ENCODE data around the gene COQ7. TPM values are rescaled to one million over a fixed set of nuclear protein-coding genes. Genes with fewer than 3 reads are reported as not detected.

Gene COQ7
- total RNA-seq, 1 experiment from 2014 or later: 39.6 TPM

DNA sequence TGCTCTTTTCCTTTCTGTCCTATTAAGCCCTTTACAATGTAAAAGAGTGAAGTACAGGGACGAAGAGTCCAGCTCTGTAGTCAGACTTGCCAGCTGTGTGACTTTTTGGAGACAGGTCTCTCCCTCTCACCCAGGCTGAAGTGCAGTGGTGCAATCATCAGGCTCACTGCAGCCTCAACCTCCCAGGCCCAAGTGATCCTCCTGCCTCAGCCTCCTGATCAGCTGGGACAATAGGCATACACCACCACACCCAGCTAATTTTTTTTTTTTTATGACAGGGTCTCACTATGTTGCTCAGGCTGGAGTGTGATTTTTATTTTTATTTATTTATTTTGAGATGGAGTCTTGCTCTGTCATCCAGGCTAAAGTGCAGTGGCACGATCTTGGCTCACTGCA lies 39.2 kb downstream of the COQ7 start:
- H3K4me1 ChIP-seq (ENCODE audit: control insufficient read depth, insufficient read depth, low read length): peaks cover 18% of the 10 kb centered on the region; the same call in 1 of the 2 replicates
- CTCF ChIA-PET: no interaction called here
- no peaks in the 10 kb centered on the region for H3K36me3 ChIP-seq (ENCODE audit: control insufficient read depth, insufficient read depth, low read length)
- H3K27ac ChIP-seq (ENCODE audit: low read length): no peak overlapping the region
- no peaks in the 10 kb centered on the region for H3K27me3 ChIP-seq (ENCODE audit: control insufficient read depth, insufficient read depth, low read length)
- BruUV-seq (replicated peaks): no TSS peak
- TF ChIP-seq TCF7L2 (IDR thresholded peaks at IDR 0.05; ENCODE audit: low read depth, low read length) (no peak), SIN3A (IDR thresholded peaks at IDR 0.05; ENCODE audit: borderline replicate concordance, insufficient read depth, low read depth, low read length) (no peak), POLR2AphosphoS5 (IDR thresholded peaks at IDR 0.05; ENCODE audit: low read depth, low read length) (no peak)
- TF ChIP-seq, protein P1, sequence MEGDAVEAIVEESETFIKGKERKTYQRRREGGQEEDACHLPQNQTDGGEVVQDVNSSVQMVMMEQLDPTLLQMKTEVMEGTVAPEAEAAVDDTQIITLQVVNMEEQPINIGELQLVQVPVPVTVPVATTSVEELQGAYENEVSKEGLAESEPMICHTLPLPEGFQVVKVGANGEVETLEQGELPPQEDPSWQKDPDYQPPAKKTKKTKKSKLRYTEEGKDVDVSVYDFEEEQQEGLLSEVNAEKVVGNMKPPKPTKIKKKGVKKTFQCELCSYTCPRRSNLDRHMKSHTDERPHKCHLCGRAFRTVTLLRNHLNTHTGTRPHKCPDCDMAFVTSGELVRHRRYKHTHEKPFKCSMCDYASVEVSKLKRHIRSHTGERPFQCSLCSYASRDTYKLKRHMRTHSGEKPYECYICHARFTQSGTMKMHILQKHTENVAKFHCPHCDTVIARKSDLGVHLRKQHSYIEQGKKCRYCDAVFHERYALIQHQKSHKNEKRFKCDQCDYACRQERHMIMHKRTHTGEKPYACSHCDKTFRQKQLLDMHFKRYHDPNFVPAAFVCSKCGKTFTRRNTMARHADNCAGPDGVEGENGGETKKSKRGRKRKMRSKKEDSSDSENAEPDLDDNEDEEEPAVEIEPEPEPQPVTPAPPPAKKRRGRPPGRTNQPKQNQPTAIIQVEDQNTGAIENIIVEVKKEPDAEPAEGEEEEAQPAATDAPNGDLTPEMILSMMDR (IDR thresholded peaks at IDR 0.05): no peak
- TF ChIP-seq, protein P2, sequence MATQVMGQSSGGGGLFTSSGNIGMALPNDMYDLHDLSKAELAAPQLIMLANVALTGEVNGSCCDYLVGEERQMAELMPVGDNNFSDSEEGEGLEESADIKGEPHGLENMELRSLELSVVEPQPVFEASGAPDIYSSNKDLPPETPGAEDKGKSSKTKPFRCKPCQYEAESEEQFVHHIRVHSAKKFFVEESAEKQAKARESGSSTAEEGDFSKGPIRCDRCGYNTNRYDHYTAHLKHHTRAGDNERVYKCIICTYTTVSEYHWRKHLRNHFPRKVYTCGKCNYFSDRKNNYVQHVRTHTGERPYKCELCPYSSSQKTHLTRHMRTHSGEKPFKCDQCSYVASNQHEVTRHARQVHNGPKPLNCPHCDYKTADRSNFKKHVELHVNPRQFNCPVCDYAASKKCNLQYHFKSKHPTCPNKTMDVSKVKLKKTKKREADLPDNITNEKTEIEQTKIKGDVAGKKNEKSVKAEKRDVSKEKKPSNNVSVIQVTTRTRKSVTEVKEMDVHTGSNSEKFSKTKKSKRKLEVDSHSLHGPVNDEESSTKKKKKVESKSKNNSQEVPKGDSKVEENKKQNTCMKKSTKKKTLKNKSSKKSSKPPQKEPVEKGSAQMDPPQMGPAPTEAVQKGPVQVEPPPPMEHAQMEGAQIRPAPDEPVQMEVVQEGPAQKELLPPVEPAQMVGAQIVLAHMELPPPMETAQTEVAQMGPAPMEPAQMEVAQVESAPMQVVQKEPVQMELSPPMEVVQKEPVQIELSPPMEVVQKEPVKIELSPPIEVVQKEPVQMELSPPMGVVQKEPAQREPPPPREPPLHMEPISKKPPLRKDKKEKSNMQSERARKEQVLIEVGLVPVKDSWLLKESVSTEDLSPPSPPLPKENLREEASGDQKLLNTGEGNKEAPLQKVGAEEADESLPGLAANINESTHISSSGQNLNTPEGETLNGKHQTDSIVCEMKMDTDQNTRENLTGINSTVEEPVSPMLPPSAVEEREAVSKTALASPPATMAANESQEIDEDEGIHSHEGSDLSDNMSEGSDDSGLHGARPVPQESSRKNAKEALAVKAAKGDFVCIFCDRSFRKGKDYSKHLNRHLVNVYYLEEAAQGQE (IDR thresholded peaks at IDR 0.05; ENCODE audit: insufficient read depth in 1 of 2, low read depth in 2 of 2, low read length in 1 of 2): no peak
- DNase-seq (ENCODE audit: low read depth, low spot score): no peak
- POLR2A ChIA-PET: no interaction called here
- no peaks in the 10 kb centered on the region for H3K9me3 ChIP-seq (ENCODE audit: control insufficient read depth, insufficient read depth, low read depth, low read length)
- intact Hi-C loops (cut with micrococcal nuclease; ENCODE audit: unreplicated experiment) (no loop called here), in situ Hi-C loops (cut with HindIII; ENCODE audit: low pct_unique_long_range_greater_than_20kb, low sequenced_read_pairs) (no loop called here)
- no peak overlapping the region for H3K4me3 ChIP-seq (ENCODE audit: low read depth in 2 of 2, low read length in 2 of 2)
- ATAC-seq: no peak

DNA sequence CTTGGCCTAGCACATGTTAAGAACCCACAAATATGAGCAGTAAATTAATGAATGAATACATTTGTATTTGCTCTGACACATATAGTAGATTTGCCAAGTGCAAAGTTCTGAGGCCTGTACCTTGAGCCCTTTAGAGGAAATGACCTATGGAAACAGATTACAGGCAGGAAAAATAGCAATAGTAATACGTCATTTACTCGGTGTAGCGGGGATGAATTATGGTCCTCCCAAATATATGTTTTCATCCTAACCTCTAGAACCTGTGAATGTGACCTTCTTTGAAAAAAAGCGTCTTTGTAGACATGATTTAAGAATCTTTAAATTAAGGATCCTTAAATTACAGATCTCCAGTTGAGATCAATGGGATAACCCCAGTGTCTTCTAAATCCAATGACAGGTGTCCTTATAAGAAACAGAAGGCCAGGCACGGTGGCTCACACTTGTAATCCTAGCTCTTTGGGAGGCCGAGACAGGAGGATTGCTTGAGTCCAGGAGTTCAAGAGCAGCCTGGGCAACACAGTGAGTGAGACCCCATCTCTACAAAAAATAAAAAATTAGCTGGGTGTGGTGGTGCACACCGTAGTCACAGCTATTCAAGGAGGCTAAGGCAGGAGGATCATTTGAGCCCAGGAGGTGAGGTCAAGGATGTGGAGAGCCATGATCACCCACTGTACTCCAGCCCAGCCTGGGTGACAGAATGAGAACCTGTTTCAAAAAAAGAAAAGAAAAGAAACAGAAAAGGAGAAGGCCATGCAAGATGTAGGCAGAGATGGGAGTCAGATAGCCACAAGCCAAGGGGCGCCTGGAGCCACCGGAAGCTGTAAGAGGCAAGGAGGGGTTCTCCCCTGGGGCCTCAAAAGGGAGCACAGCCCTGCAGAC lies 41.2 kb downstream of the COQ7 start:
- DNase-seq (ENCODE audit: low read depth, low spot score): no peak
- POLR2A ChIA-PET: no interaction called here
- in situ Hi-C loops (cut with HindIII; ENCODE audit: low pct_unique_long_range_greater_than_20kb, low sequenced_read_pairs): no loop called here
- Histone ChIP-seq H3K27me3 (ENCODE audit: control insufficient read depth, insufficient read depth, low read length) (no peaks in the 10 kb centered on the region), H3K36me3 (ENCODE audit: control insufficient read depth, insufficient read depth, low read length) (no peaks in the 10 kb centered on the region), H3K4me3 (ENCODE audit: low read depth in 2 of 2, low read length in 2 of 2) (no peak overlapping the region), H3K4me1 (ENCODE audit: control insufficient read depth, insufficient read depth, low read length) (peaks cover 28% of the 10 kb centered on the region), H3K9me3 (ENCODE audit: control insufficient read depth, insufficient read depth, low read depth, low read length) (no peaks in the 10 kb centered on the region), H3K27ac (ENCODE audit: low read length) (no peak overlapping the region)
- intact Hi-C loops (cut with micrococcal nuclease; ENCODE audit: unreplicated experiment): no loop called here
- ATAC-seq: no peak
- CTCF ChIA-PET: interaction anchor here (2.1 kb wide), 1 partner anchor 14 kb away, joined by 8 read pairs; no protein-coding TSS in a partner anchor
- TF ChIP-seq POLR2AphosphoS5 (IDR thresholded peaks at IDR 0.05; ENCODE audit: low read depth, low read length) (no peak), SIN3A (IDR thresholded peaks at IDR 0.05; ENCODE audit: borderline replicate concordance, insufficient read depth, low read depth, low read length) (no peak), TCF7L2 (IDR thresholded peaks at IDR 0.05; ENCODE audit: low read depth, low read length) (no peak)
- TF ChIP-seq, protein P2 (IDR thresholded peaks at IDR 0.05; ENCODE audit: insufficient read depth in 1 of 2, low read depth in 2 of 2, low read length in 1 of 2): no peak
- TF ChIP-seq, protein P1 (IDR thresholded peaks at IDR 0.05): no peak
- no TSS peak for BruUV-seq (replicated peaks)
